ENCODE results near the gene ABCB8.
A peak's percentile ranks its signal among the peaks of the same experiment; 100 is the strongest.

The ABCB8 gene

DNA sequence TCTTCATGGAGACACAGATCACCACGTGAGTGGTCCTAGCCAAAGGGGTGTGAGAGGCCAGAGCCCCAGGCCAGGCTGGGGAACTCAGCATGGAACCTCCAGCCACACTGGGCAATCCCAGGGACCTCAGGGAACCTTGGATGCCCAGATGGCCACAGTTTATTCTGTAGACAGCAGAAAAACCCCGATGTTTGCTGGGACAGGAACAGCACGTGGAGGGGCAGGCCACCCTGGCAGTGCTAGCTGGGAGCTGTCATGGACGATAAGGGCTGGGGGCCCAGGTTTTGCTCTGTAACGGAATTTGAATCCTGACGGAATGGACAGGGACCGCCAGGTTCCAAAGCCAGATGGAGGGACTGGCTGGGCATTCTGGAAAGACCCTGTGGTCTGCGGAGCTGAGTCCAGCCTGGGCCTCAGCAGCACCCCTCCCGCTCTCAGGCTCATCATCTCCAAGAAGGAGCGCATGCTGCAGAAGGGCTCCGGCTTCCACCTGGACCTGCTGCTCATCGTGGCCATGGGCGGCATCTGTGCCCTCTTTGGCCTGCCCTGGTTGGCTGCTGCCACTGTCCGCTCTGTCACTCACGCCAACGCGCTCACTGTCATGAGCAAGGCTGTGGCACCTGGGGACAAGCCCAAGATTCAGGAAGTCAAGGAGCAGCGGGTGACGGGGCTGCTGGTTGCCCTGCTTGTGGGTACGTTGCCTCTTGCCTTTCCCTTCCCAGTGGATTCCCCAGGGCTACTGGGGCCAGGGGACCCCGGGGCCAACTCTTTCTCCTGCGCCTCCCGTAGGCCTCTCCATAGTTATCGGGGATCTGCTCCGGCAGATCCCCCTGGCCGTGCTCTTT, 46.8 kb downstream of the ABCB8 start:
- DNase-seq (ENCODE audit: low spot score) = no peak

DNA sequence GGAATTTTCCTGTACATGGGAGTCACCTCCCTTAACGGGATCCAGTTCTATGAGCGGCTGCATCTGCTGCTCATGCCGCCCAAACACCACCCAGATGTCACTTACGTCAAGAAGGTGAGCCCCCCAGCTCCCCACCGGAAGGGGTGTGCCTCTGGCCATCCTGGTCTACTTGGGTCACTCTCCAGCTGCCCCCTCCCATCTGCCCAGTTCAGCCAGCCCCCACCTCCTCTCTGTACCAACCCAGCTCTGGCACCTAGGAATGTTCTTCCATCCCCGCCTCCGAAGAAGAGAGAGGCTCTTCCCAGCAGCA, 47.4 kb downstream of the ABCB8 start:
- DNase-seq (ENCODE audit: low spot score) = no peak

DNA sequence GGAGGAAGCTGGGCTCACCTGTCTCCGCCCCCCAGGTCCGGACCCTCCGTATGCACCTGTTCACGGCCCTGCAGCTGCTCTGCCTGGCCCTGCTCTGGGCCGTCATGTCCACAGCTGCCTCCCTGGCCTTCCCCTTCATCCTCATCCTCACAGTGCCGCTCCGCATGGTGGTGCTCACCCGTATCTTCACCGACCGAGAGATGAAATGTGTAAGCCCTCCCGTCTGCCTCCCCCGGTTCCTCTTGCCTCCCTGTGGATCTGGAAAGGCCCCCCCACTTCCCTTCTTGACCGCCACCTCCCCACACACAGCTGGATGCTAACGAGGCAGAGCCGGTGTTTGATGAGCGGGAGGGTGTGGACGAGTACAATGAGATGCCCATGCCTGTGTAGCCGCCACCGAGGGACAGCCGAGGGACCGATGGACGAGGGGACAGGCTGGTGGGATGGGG, 47.8 kb downstream of the ABCB8 start:
- no peak for DNase-seq (ENCODE audit: low spot score)

DNA sequence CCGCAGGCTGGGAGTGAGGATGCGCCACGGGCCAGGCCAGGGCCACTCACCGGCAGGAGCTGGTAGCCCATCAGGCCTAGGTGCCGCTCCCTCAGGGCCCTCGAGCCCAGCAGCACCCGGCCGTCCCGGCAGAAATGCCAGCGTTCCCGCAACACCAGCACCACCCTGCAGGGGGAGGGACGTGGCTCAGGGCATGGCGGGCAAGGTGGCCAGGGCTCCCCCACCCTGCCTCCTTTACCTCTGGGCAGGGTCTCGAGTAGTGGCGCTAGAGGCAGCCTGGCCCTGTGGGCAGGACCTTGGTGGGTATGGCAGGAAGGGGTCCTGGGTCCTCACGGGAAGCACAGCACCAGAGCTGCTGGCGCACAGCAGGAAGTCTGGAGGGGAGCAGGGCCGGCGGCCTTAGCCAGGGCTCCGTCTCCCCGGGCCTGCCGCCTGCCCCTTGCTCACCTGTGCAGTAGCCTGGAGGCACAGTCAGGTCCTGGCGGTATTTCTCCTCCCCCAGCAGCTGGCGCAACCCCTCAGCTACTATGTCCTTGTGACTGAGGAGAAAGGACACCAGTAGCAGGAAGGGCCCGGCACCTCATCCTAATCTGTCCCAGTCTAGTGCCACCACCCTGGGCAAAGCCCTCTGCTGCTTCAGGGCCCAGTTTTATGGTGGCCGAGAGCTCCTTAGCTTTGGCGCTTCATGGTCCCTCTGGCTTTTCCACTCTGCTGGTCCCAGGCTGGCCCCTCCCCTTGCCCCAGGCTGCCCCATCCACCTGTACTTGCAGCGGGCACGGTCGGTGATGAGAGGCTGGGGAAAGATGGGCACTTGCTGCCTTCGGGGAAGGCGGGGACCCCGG, 48.8 kb downstream of the ABCB8 start:
- DNase-seq (ENCODE audit: low spot score) = peak; percentile 46

DNA sequence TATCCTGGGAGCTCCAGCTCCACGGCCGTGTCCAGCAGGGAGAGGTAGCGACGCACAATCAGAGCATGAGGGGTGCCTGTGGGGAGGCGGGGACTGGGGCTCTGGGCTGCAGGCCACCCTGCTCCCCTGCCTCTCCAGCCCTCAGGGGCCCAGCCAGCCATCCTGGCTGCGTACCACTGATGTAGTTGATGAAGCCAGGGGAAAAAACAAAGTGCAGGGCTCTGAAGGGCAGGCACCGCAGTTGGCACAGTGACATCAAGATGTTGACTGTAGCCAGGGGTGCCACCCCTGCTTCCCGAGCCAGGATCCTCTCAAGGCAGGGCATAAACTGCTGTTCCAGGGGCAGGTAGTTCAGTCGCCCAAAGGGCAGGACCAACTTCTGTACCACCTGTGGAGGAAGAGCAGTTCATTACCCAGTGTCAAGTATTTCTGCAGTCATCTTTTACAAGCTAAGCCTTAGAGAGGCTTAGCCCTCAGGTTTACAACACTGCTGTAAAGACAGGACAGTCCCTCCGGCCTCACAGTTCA, 49.5 kb downstream of the ABCB8 start:
- no peak for DNase-seq (ENCODE audit: low spot score)

DNA sequence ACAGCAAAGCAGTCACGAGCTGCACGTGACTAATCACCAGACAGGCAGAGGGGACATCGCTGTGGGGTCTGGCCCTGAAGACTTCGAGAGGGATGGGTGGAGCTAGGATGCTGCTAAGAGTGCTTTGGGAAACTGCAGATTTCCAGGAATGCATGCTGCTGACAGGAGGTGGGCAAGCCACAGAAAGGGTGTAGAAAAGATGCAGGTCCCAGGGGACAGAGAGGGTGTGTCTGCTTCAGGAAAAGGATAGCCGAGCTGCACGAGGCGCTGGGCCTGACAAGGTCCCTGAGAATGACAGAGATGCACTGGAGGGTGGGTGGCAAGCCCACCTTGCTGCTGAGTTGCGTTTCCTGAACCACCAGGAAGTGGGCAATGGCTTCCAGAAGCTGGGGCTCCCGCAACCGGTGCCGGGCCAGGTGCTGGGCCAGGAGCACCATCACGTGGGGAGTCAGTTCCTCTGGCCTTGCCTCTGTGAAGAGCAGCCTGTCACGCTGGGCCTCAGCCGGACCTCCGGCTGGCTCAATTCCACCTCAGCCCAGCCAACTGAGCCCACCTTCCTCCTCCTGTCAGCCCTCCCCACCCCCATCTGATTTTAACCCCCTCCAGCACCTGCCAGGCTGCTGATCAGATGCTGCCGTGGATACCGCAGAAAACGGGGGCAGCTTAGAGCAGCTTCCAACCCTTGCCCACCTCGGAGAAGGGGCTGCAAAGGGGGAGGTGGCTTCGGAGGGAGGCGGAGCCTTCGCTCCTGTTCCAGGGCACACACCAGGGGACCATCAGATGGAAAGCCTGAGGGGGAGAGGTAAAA, 50.2 kb downstream of the ABCB8 start:
- peak; percentile 30 for DNase-seq (ENCODE audit: low spot score)

DNA sequence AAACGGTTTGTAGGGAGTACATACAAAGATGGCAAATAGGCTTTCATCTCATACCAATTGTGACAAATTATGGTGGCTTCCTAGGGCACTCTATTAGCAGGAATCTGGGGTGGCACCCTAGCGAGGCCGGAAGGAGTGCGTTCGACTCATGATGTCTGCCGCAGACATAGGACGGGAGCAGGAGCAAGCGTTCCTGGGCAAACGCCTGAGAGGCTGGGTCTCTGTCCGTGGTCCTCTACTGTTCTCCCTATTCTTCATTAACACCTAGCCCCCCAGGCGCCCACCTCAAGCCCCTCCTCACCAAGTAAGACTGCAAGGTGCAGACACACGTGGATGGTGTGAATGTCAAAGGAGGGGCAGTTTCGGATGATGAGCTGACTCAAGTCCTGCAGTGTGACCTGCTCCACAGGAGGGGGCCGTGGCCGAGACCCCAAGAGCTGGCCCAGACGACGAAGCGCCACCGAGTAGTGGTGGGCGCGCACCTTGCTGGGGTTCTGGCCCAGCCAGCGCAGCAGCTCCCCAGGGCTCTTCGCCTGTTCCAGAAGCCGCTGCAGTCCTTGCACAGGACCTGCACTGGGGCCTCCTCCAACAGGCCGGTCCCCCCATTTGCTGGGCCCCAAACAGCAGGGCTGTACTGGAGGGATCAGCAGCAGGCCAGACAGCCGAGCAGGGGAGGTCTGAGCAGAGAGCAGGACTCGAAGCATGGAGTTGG, 51.1 kb downstream of the ABCB8 start:
- DNase-seq (ENCODE audit: low spot score) = no peak

DNA sequence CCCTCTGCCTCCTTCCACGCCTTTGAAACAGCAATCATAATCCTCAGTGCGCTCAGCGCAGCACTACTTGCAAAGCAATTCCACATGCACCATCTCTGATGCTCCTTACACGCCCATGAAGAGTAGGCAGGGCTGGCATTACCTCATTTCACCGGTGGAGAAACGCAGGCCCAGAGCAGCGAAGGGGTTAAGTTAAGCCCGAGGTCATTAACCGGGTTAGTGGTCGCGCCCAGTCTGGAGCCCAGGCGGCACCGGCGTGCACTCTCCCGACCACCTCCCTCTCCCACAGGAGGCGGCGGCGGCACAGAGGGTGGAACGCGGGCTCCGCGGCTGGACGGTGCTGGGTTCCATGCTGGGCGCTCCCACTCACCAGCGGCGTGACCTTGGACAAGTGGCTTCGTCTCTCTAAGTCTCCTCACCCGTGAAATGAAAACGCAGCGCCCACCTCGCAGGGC, 51.8 kb downstream of the ABCB8 start:
- peak; percentile 15 for DNase-seq (ENCODE audit: low spot score)

DNA sequence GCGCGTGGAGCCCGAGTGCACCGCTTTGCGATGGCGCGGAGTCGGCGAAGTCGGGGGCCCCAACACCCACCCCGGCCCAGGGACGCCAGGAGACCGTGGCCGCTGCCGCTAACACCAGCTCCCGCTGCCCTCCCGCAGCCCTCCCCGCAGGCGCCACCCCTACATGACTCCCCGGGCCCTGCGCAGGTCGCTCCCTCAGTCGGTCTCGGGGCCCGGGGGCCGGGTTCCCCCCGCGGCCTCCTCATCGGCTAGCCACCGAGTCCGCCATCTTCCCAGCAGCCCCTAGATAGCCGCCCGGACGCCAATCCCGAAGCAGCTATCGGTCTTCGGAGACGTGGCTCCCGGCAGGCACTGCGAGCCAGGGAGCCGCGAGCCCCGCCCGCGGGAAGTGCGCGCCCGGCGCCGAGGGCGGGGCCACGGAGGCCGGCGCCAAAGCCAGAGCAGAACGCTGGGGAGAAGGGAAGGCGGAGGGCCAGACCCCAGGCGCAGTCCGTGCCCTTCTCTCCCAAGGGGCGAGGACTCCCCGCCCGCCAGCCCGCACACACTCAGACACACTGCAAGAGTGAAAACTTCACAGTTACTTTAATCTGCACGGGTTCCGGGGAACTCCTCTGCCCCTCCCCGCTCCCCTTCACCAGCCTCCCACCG, 52.4 kb downstream of the ABCB8 start, which contains the start of gene FASTK:
Gene FASTK (minus strand): TSS at position 288 of the 648 bp plus-strand sequence. CDS start 43 bp downstream, at position 245.
- peak; percentile 95 for DNase-seq (ENCODE audit: low spot score)

DNA sequence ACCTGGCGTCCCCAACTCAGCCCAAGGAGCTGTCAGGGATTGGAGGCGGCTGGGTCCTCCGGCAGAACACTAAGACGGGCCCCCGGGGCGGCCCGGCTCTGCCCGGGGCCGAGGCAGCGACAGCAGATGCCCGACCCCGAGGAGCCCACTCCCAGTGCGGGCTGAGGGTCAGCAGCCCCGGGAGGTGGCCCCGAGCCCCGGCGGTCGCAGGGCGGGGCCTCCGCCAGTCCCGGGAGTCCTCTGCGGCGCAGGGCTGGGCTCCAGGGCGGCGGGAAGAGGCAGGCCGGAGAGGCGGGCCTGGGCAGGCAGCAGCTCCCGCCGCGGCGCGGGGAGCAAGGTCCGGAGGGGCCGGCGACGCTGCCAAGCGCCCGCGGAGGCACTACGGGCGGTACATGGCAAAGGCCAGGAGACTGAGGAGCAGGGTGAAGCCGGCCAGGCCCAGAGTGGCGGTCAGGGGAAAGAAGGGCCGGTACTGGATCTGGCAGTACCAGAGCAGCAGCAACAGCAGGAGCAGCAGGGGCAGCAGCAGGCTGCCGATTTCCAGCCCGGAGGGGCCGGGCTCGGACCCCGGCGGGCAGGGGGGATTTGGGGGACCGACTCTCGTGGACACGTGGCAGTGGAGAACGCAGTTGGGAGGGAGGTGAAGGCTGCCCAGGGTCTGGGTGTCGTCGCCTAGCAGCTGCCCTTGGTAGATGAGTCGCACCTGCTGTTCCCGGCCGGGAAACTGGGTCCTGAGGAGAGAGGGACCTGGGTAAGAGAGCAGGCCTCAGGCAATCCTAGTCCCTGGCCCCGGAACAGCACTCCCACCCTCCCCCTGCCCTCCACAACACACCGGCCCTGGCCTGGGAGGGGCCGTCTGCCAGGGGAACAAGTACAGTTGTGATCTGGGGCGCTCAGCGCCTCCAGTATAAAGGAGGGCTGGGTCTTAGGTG, 53.2 kb downstream of the ABCB8 start:
- no peak for DNase-seq (ENCODE audit: low spot score)

DNA sequence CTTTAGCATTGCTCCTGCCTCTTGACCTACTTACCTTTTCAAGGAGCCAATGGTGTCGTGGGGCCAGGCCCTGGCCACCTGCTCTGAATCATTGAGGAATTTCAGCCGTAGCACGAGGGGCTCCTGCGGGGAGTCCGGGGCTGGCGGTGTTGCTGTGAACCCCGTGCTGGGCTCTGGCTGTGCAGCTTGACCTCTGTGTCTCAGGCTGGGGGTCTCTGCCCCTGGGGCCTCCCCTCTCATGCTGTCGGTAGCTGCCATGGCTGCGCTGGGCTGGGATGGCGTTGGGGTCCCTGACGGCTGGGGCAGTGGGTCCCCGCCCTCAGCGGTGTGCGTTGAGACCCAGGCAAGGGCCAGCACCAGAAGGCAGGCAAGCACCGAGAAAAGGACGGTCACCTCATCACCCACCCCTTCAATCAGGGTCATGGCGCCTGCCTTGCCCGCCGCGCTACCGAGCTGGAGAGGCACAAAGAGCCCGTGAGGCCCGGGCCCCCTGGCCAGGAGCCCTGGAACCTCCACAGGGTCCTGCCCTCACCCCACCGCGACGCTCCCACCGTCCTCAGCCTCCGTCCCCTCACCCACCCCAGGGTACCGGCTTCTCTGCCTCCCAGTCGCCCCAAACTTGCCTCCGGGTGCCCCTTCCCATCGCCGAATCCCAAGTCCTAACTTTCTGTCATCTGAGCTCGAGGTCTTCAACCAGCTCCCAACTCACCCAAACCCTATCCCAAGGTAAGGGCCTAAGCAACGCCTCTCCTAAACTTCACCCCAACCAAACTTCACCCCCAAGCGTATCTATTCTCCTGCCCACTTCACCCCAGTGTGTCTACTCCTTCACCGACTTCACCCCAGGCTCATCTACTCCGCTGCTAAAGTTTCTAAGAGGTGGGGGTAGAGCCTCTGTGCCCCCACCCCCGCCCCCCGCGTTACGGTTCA, 54.2 kb downstream of the ABCB8 start:
- no peak for DNase-seq (ENCODE audit: low spot score)

DNA sequence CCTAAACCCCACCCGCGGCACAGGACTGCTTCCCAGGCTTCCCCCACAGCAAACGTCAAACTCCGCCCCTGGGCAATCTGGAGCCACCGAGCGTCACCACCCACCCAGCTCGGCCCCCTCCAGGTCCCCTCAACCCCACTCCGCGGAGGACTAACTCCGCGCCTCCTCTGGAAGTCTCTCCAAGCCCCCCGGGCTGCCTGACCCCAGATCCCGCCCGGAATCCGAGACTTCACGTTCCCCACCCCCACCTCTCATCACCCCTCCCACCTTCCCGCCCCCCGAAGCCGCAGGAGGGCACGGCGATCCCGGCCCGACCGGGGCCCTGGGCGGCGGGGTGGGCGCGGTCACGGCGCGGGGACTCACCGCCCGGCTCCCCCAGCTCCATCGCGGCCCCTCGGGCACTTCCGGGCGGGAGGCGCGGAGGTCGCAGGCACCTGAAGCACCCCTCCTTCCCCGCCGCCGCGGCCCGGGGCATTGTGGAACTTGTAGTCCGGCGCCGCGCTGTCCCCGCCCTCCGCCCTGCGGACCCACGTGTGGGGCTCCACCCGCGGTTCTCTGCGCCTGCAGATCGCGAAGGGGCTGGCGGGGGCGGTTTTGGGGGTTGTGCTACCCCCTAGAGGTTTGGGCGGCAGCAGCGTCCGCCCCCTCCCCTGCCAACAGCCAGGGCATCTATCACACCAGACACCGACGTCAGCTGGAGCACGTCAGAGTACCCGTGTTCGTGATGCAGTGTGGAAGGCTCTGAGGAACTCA, 55.0 kb downstream of the ABCB8 start, which contains the start of gene TMUB1:
Gene TMUB1 (minus strand): TSS at position 423 of the 753 bp plus-strand sequence. CDS start 930 bp downstream, outside the sequence.
- DNase-seq (ENCODE audit: low spot score) = peak; percentile 54

DNA sequence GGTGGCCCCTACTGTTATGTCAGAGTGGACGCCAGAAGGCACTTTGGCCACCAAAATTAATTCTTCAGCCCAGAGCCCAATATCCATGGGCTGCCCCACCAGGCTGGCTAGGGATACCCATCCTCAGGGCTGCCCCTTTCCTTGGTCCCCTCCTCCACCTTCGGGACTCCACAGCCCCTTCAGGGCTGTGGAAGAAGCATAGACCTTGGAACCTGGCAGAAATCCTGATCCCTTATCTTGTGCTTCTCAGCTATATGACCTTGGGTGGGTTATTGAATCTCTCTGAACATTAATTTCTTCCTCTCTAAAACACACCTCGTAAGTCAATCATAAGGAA, 55.5 kb downstream of the ABCB8 start:
- DNase-seq (ENCODE audit: low spot score) = no peak

DNA sequence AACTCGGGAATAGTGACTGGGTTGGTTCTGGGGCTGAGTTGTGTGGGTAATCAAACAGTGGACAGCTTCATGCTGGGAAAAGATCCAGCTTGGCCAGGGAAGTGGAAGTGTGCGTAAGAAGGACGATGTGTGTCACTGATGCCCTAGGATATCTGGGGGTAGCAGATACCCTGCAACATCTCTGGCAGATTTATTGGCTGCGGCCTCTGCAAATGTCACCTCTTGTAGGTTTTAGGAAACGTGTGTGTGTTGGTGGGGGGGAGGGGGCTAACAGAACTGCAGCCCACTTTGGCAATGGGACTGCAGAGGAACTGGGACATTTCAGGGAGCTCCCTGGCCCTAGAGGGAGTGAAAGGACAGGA, 57.1 kb downstream of the ABCB8 start:
- DNase-seq (ENCODE audit: low spot score) = no peak

DNA sequence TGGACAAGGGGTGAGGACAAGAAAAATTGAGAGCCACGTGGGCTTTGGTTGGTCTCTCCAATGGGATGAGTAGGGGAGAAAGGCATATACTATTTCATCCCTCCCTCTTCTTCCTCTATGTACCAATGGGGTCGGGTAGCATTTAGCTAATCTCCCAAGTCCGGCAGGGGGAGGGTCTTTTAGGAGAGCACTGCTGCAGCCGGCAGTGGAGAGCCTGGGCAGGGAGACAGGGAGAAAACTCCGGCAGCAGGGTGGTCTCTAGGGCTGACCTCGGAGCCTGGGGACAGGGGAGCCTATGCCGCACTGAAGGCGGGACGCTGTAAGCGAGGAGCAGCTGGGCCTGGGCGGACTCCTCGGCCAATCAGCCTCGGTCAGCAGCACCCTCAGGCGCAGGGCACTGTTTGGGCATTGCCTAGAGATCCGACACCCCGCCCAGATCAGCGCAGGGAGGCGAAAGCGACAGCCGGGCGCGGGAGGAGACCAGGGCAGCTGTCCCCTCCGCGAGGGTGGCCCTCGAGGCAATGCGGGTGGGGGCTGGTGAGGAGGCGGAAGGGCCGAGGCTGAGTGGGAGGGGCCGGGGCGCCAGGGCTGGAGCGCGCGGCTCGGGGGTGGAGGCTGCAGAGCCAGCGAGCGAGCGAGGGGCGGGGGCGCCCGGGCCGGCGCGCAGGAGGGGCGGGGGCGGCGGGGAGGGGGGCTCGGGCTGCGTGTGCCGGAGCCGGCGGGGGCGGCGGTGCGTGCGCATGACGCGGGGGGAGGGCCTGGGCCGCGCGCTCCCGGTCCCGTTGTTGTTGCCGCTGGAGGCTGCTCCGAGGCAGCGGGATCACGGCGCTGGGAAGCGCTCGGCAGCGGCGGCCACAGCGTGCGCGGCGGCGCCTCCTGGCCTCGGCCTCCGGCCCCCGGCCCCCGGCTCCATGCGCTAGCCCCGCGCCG, 57.7 kb downstream of the ABCB8 start, which contains the start of gene AGAP3:
Gene AGAP3 (plus strand): TSS at position 785 of the 930 bp plus-strand sequence. CDS start 267 bp downstream, outside the sequence.
- DNase-seq (ENCODE audit: low spot score) = peak; percentile 92

DNA sequence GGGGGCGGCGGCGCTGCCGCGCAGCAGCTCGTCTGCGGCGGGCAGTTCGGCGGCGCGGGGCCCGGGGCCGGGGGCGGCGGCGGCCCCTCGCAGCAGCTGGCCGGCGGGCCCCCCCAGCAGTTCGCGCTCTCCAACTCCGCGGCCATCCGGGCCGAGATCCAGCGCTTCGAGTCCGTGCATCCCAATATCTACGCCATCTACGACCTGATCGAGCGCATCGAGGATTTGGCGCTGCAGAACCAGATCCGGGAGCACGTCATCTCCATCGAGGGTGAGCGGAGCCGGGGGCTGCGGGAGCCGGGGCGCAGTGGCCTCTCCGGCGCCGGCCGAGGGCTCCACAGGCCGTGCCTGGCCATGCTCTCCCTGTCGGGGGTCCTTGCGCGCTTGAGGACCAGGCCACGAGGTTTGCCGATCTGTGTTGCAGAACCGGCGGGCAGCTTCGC, 58.6 kb downstream of the ABCB8 start:
- DNase-seq (ENCODE audit: low spot score) = no peak
